GM19035 (cell line): ENCODE results near the gene TMX3.

Experiments used
- ATAC-seq: cut with Tn5 transposase; IDR thresholded peaks from one replicate; pipeline ENCODE4 v1.9.1; 2021; ENCODE audit not compliant: unreplicated experiment

Gene TMX3

DNA sequence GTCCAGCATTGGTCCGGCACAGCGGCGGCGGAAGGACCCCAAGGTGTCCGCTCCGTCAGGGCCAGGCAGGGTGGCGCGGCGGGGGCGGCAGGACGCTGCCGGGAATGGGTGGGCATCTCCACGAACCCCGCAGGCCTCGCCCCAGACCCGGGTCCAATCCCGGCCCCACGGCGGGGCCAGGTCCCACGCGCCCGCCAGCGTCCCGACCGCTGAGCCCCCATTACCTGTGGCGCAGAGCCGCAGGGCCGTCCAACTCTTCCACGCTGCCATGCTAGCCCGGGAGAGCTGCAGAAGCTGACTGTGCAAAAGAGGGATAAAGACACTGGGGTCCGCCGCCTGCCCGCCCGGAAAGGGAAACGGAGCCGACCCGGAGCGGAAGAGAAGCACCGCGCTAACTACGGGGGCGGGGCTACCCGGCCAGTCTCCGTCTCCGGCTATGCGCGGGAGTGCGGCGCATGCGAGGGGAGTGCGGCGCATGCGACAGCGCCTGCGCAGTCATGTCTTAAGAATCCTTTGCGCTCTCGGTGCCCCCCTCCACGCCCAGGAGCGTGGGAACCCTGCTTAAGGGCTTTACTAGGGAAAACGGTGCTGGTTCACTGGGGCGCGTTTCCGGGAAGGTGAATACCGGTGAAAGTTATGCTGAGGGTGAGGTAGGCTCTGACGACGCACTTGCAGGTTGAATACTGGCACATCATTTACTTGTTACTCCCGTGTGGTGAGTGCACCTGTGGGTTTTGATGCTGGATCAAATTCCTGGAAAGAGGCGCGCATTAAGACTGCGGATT, at the start of gene TMX3:
Gene TMX3 (minus strand): TSS at position 397 of the 785 bp plus-strand sequence. CDS start 127 bp downstream, at position 270.
- ATAC-seq: peak; percentile 96

- no peak for ATAC-seq
Measured at GRCh38 chr18:68764016-68764415, 49.1 kb upstream of the TMX3 start.

- ATAC-seq: no peak
Measured at GRCh38 chr18:68763083-68763482, 48.2 kb upstream of the TMX3 start.

- ATAC-seq: no peak
Measured at GRCh38 chr18:68759308-68759707, 44.4 kb upstream of the TMX3 start.

- no peak for ATAC-seq
Measured at GRCh38 chr18:68757126-68757525, 42.2 kb upstream of the TMX3 start.

DNA sequence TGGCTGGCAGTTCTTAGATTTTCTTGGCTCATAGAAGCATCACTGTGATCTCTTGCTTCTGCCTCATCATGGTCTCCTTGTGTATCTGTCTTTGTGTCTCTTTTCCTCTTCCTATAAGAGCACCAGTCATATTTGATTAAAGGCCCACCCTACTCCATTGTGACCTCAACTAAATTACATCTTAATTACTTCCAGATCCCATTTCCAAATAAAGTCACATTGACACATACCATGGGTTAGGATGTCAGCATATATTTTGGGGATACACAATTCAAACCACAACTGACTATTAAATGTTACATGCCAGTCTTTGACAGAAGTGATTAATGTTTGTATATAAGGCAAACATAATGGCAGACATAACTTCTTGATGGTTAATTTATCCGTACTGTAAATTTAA, 27.3 kb upstream of the TMX3 start:
- no peak for ATAC-seq

DNA sequence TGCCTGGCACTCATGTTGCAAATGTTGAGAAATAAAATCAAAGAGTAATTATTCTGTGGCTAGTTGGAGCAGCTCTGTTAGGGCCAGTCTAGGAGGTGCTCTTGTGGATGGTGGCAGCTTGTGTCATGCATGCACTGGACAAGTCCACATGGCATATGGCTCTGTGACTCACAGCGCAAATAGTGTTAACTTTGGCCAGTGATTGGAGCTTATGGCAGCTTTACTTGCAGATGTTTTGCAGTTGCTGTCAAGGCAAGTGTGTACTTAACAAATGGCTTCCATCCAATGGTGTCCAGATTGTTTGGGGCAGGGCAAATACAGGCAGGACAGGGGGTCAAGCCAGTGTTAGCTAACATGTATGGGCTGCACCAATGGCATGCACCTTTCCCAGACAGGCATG, 26.1 kb upstream of the TMX3 start:
- ATAC-seq: no peak

DNA sequence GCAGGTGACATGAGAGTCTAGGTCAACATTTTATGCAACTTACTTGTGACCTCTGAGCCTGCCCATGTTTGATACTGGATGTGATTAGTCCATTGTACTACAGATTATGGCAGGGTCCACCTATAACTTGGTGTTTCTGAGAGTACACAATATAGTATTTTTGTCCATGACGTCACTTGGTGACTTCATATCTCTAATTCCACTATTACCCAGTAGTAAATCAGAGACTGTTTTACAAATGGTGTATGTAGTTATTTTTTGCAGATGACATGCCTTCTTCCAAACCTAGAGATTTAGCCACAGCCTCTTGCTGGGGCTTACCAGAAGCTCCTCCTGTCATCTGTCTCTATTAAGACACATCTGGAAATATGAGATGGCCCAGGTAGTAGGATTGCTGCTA, 24.6 kb upstream of the TMX3 start:
- no peak for ATAC-seq

DNA sequence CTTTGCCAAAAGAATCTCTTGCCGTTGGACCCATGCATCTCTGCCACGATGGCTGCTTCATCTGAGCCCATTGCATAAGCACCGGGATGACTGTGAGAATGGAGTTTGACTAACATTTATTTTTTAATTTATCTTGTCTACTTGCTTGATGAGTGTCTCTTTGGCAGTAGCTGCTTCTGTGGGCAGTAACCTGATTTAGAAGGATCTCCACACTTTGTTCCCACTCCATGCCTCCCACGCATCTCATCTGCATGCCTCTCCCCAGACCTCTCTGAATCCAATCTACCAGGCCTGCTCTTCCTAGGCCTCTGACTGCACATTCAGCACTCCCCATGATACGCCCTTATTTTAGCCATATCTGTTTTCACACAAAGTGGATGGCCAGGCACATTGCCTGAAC, 23.7 kb upstream of the TMX3 start:
- ATAC-seq: no peak

DNA sequence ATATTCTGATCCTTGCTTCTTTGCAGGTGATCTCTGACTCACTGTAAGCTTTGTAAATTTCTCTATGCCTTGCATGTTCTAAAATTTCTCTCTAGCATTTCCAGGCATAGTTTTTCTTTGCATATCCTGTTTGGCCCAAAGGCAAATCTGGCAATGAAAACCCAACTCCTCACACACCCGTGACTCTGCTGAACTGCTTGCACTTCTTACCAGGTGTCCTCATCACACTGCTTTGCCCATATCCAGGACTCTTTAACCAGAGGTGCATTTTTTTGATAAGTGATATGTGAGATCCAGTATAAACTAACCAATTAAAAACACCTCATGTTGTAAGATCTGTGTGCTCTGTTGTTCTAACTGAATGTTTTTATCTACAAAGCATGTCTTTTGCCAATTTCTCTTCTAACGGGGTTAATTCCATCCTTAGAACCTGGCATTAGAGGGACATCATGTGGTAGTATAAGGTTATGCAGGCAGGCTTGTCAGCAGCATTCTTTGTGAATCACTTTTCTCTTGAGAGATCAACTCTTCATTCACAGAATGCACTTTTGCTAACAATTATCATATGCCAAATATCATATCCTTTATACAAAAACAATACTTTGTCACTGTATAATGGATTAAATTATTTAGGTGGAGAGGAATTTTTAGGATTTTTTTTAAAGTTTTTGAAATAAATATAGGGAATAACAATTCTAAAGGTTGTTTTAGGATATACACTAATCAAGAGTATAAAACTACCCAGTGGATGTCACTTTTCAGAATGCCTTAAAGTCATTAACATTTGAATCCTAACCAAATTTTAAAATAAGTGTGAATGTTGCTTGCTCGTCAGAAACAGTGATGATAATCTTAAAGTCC, 20.8 kb upstream of the TMX3 start:
- peak; percentile 87 for ATAC-seq

GRCh38 chr18:68734308-68734707, 19.4 kb upstream of the TMX3 start:
- ATAC-seq: no peak

DNA sequence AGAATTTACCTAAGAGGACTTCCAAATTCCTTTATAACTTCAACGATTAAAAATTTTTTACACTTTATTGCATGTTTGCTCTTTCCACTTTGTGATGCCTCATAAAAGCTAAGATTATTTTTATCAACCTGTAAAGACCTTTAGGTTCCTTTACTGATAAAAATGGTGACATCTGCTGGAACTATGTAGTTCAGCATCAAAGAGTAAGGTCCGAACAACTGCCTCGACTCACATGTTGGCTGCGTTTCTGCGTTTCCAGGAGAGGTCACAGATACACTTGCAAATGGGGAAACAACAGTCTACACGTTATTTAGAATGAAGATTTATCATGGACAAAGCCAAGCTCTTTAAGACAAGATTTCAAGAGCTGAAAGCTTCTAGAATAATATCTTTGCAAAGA, 18.8 kb upstream of the TMX3 start:
- no peak for ATAC-seq

GRCh38 chr18:68728081-68728700, 13.3 kb upstream of the TMX3 start:
- ATAC-seq: no peak

DNA sequence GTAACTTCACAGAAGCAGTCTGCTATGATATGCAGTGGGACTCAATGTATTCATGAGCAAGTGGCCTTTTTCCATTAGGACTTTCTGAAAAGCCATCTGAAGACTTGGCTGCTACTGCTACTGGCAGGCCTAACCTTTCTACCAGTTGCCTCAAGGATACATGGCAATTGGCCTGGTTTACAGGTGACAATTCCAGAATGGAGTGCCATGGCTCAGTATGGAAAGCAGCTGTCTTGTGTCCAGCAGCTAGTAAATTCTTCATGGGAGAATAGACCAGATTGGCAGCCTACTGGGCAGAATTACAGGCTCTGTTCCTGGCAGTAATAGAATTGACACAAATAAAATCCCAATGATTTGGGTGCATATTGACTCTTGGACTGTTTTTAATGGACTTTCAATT, 12.6 kb upstream of the TMX3 start:
- ATAC-seq: no peak

DNA sequence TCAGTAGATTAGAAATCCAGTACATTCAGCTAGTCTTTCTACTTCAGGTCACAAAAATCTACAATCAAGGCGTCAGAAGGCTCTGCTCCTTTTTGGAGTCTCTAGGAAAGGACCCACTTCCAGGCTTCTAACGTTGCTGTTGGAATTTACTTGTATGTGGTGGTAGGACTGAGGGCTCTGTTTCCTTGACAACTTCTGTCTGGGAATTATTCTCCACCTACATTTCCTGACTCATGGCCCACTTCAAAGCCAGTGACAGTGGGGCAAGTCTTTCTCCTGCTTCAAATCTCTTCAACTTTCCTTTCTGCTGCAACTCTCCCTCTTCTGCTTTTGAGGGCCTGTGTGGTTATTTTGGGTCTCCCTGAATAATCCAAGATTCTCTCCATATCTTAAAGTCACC, 10.4 kb upstream of the TMX3 start:
- no peak for ATAC-seq

GRCh38 chr18:68724021-68724420, 9.1 kb upstream of the TMX3 start:
- ATAC-seq: no peak

GRCh38 chr18:68723539-68723938, 8.6 kb upstream of the TMX3 start:
- ATAC-seq: no peak

DNA sequence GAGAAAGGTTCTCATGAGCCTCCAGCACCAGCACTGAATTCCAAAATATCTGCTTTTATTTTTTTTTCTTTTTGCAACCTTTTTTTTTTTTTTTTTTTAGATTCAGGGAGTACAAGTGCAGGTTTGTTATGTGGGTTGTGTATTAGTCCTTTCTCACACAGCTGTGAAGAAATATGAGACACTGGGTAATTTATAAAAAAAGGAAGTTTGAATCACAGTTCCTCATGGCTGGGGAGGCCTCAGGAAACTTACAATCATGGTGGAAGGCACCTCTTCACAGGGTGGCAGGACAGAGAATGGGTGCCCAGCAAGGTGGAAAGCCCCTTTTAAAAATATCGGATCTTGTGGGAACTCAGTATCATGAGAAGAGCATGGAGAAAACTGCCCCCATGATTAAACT, 7.9 kb upstream of the TMX3 start:
- no peak for ATAC-seq

DNA sequence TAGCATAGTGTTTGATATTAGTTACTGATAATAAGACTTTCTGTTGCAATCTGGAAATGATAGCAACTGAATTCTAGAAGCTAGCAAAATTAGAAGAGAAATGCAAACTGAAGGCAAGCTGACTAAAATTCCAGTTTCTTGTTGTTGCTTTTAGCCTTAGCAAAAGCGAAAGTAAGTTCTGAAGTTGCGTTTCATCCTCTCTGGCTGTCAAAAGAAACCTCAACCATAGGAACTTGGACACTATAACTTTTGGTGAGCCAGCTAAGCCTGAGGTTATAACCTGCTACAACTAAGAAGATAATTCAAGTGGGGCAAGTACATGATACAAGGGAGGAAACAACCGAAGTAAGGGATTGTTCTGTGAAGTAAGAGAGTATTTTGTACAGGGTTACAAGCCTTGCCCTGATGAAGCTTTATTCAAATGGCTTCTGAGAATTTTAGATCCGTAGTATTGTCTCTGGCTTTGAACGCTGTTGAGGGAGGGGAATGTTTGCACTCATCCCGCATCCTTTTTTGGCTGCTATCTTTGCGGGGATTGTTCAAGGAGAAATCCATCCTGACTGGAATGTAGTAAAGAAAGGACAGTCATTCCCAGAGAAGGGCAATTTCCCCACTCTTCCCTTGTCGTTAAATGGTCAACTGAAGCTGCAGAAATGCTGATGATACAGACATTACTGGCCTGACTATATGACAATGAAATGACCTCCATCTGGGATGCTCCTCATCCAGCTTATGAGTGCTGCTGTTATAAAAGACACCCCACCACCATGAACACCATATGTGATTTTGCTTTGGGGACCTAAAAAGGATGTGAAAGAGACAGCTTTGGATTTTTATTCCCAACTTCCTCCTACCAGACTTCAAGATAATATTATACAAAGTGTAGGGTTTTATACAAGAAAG, 7.0 kb upstream of the TMX3 start:
- ATAC-seq: peak; percentile 84

GRCh38 chr18:68714366-68714711, 569 bp downstream of the TMX3 start:
- ATAC-seq: peak; percentile 10

DNA sequence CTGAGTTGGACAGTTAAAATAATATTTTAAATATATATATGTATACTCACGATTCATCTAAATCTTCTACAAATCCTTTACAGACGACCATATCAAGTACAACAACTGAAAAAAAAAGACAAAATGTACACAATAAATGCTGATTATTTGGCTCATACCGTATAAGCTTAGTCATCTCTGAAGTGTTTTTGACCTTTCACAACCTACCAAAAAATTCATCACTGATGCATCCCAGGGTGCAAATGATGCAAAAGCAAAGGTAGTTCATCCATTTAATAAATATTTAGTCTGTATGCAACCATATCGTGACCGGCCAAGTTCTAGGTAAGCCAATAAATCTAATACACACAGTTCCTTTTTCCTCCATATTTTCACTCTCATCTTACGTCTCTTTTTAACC, 1.1 kb downstream of the TMX3 start:
- no peak for ATAC-seq
